H1 (cell line): ENCODE measurements around the gene WFIKKN1. TPM values are rescaled to one million over a fixed set of nuclear protein-coding genes. Genes with fewer than 3 reads are reported as not detected.

Source experiments
- CBX5 ChIP-seq: fragments of 300-800, 300-1000 bp; sonication (generic); IDR thresholded peaks from 2 replicates; pipeline ENCODE4 v1.7.1; 2016; ENCODE audit warnings: antibody characterized with exemption, low read length, low read depth
- EZH2 ChIP-seq: fragments of 200-600 bp; sonication (generic); IDR thresholded peaks from 2 replicates; pipeline ENCODE4 v1.7.1; 2012; ENCODE audit warnings: low read depth, mild to moderate bottlenecking, moderate library complexity, low read length, inconsistent platforms; ENCODE audit not compliant: severe bottlenecking
- SIX5 ChIP-seq: IDR thresholded peaks from 2 replicates; pipeline ENCODE4 v1.6.1; 2011; ENCODE audit warnings: mild to moderate bottlenecking, low read depth, low read length
- polyA plus RNA-seq, 7 experiments: library from polyadenylated mRNA; depleted of rRNA in 3 of 7; stranded (reverse) in 5 of 7; unstranded in 2 of 7; fragments of >200 nt in 5 of 7; fragments of 200-250 nt in 2 of 7; gene quantifications; 1 replicate in 5 of 7; 2 replicates in 1 of 7; 4 replicates in 1 of 7; pipeline versions ENCODE4 v1.2.1 to v1.2.3, GENCODE V29; 2011 to 2013; ENCODE audit warnings: missing spikeins in 2 of 7, mixed read lengths in 2 of 7
- total RNA-seq: library from RNA; stranded (reverse); fragmentation: NEBNext Ultra II Directional; extraction: Animal tissue kit (Norgen Biotek cat#: 25700); gene quantifications from 2 replicates; pipeline ENCODE4 v1.2.1, GENCODE V29; 2021

WFIKKN1 gene
- total and polyA plus RNA-seq, 2 of the 8 experiments (the other 6 are each of a cell fraction or from before 2014, with no cell fraction given): 11.4 to 15.8 TPM

DNA sequence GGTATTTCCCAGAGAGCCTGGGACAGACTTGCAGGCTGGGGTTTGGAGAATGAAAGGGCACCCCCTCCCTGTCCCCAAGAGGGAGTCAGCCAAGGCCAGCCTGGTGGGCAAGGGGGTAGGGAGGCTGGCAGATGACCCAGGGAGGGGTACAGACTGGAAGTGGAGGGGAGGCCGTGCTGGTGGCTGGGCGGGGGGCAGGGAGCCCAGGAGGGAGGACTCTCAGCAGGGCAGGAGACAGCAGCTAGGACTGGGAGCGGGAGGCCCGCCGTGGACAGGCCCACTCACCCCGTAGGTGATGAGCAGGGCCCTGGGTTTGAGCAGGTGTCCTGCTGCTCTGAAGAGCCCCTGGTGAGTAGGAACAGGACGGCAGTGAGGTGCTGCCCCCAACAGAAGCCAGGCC is 4.2 kb downstream of the WFIKKN1 start (continued):
- TF ChIP-seq SIX5 (no peak), CBX5 (no peak), EZH2 (no peak)
